ENCODE results near the gene CPA4. TPM values are rescaled to one million over a fixed set of nuclear protein-coding genes. Genes with fewer than 3 reads are reported as not detected.

CPA4 gene
- total and polyA plus RNA-seq, 4 donors: 0.03 to 0.05 TPM; not detected in 2

- no peak for TF ChIP-seq GABPA (IDR thresholded peaks at IDR 0.05 in 1 of 2, conservative IDR thresholded peaks at IDR 0.05 in 1 of 2)
- TF ChIP-seq ZBTB33 (IDR thresholded peaks at IDR 0.05): no peak
- TF ChIP-seq SP1 (IDR thresholded peaks at IDR 0.05): no peak
- no peak for TF ChIP-seq RXRA (IDR thresholded peaks at IDR 0.05)
Observed at GRCh38 chr7:130288829-130289228, 4.1 kb upstream of the CPA4 start (continued).

- no peak for DNase-seq (ENCODE audit: low spot score)
- no peaks in the 10 kb centered on the region for H3K4me1 ChIP-seq (ENCODE audit: control insufficient read depth in 4 of 4, insufficient read depth in 4 of 4, low read length in 3 of 4)
- H3K9me3 ChIP-seq (ENCODE audit: control insufficient read depth in 4 of 4, low read length in 3 of 4): peaks cover 0 to 2% (median under 1%) of the 10 kb centered on the region in 4 donors
- no peaks in the 10 kb centered on the region for H3K36me3 ChIP-seq (ENCODE audit: control insufficient read depth in 4 of 4, insufficient read depth in 3 of 4, low read depth in 1 of 4, low read length in 3 of 4)
- H3K9ac ChIP-seq (ENCODE audit: low read depth in 1 of 2, low read length in 2 of 2): no peak overlapping the region
- H3K27ac ChIP-seq (ENCODE audit: low read depth in 1 of 2, low read length in 2 of 2): no peak overlapping the region
- TF ChIP-seq FOXA2 (IDR thresholded peaks at IDR 0.05) (no peak), SP1 (IDR thresholded peaks at IDR 0.05) (no peak), RXRA (IDR thresholded peaks at IDR 0.05) (no peak), RAD21 (IDR thresholded peaks at IDR 0.05) (no peak), YY1 (IDR thresholded peaks at IDR 0.05) (no peak), JUND (IDR thresholded peaks at IDR 0.05) (no peak), NR2F2 (IDR thresholded peaks at IDR 0.05) (no peak), CTCF (IDR thresholded peaks at IDR 0.05; ENCODE audit: low read depth, low read length, missing input control) (no peak), GABPA (IDR thresholded peaks at IDR 0.05 in 1 of 2, conservative IDR thresholded peaks at IDR 0.05 in 1 of 2) (no peak), ZBTB33 (IDR thresholded peaks at IDR 0.05) (no peak)
- no peak overlapping the region for H3K4me3 ChIP-seq (ENCODE audit: low read depth in 1 of 3, low read length in 3 of 3)
- H3K27me3 ChIP-seq (ENCODE audit: control insufficient read depth in 4 of 4, insufficient read depth in 4 of 4, low read length in 3 of 4): no peaks in the 10 kb centered on the region
- WGBS: 94% methylated on average over 9 of the region's 9 CpGs
Observed at GRCh38 chr7:130289478-130289877, 3.5 kb upstream of the CPA4 start.

- WGBS: 89% methylated on average over 6 of the region's 6 CpGs
- H3K36me3 ChIP-seq (ENCODE audit: control insufficient read depth in 4 of 4, insufficient read depth in 3 of 4, low read depth in 1 of 4, low read length in 3 of 4): no peaks in the 10 kb centered on the region
- no peaks in the 10 kb centered on the region for H3K27me3 ChIP-seq (ENCODE audit: control insufficient read depth in 4 of 4, insufficient read depth in 4 of 4, low read length in 3 of 4)
- no peaks in the 10 kb centered on the region for H3K4me1 ChIP-seq (ENCODE audit: control insufficient read depth in 4 of 4, insufficient read depth in 4 of 4, low read length in 3 of 4)
- H3K27ac ChIP-seq (ENCODE audit: low read depth in 1 of 2, low read length in 2 of 2): no peak overlapping the region
- no peak for DNase-seq (ENCODE audit: low spot score)
- no peak overlapping the region for H3K4me3 ChIP-seq (ENCODE audit: low read depth in 1 of 3, low read length in 3 of 3)
- peaks cover 0 to 4% (median under 1%) of the 10 kb centered on the region in 4 donors for H3K9me3 ChIP-seq (ENCODE audit: control insufficient read depth in 4 of 4, low read length in 3 of 4)
- no peak overlapping the region for H3K9ac ChIP-seq (ENCODE audit: low read depth in 1 of 2, low read length in 2 of 2)
- TF ChIP-seq YY1 (IDR thresholded peaks at IDR 0.05) (no peak), FOXA1 (IDR thresholded peaks at IDR 0.05) (no peak), CTCF (IDR thresholded peaks at IDR 0.05; ENCODE audit: low read depth, low read length, missing input control) (no peak), GABPA (IDR thresholded peaks at IDR 0.05 in 1 of 2, conservative IDR thresholded peaks at IDR 0.05 in 1 of 2) (no peak), SP1 (IDR thresholded peaks at IDR 0.05) (no peak), EGR1 (IDR thresholded peaks at IDR 0.05; ENCODE audit: low read depth in 2 of 2) (no peak), JUND (IDR thresholded peaks at IDR 0.05) (no peak), TAF1 (conservative IDR thresholded peaks at IDR 0.05) (no peak), RAD21 (IDR thresholded peaks at IDR 0.05) (no peak), ATF3 (IDR thresholded peaks at IDR 0.05) (no peak), RXRA (IDR thresholded peaks at IDR 0.05) (no peak), REST (IDR thresholded peaks at IDR 0.05) (no peak), NR2F2 (IDR thresholded peaks at IDR 0.05) (no peak)
Observed at GRCh38 chr7:130290745-130291144, 2.2 kb upstream of the CPA4 start.

All from liver (tissue), 9 donors.